CD4-positive, alpha-beta memory T cell (primary cell): ENCODE measurements around the gene ACAD8. TPM values are rescaled to one million over a fixed set of nuclear protein-coding genes. Genes with fewer than 3 reads are reported as not detected.

Experiments
- CTCF ChIA-PET: fragments of 350-600 bp; sonication (Branson Sonifier 250); formaldehyde crosslinking; loops from one replicate; lab custom pipeline; 2021; ENCODE audit warnings: inconsistent platforms; ENCODE audit not compliant: partially characterized antibody; lab: Charles Lee
- POLR2A ChIA-PET: fragments of 350-600 bp; sonication (Branson Sonifier 250); formaldehyde crosslinking; loops from one replicate; lab custom pipeline; 2021; ENCODE audit not compliant: partially characterized antibody; lab: Charles Lee
- DNase-seq, 5 donors: peaks; one replicate each; pipeline versions ENCODE4 v3.0.0 to v3.0.0-alpha.2; 2020 to 2022; ENCODE audit warnings: mixed read lengths in 1 of 5
- H3K27ac ChIP-seq: one replicate; pipeline ENCODE4 v1.7.0; 2013; ENCODE audit warnings: low read depth, low read length
- H3K27me3 ChIP-seq: 2 replicates; pipeline ENCODE4 v1.7.0; 2013; ENCODE audit warnings: mild to moderate bottlenecking, low read length, moderate library complexity; ENCODE audit not compliant: insufficient read depth
- H3K36me3 ChIP-seq: 2 replicates; pipeline ENCODE4 v1.7.0; 2013; ENCODE audit warnings: mild to moderate bottlenecking, low read length, moderate library complexity; ENCODE audit not compliant: insufficient read depth
- H3K4me1 ChIP-seq: 2 replicates; pipeline ENCODE4 v1.7.0; 2013; ENCODE audit warnings: mild to moderate bottlenecking, low read length, moderate library complexity; ENCODE audit not compliant: insufficient read depth
- H3K4me3 ChIP-seq, 2 donors: one replicate each; pipeline ENCODE4 v1.7.0; 2013; ENCODE audit warnings: low read length in 2 of 2, mild to moderate bottlenecking in 1 of 2
- H3K9me3 ChIP-seq, 2 donors: one replicate each; pipeline ENCODE4 v1.7.0; 2013; ENCODE audit warnings: low read length in 2 of 2, control low read depth in 1 of 2; ENCODE audit not compliant: control insufficient read depth in 1 of 2
- H3K27ac Mint-ChIP-seq, 7 donors: one replicate each; pipeline ENCODE4 v1.8.0; 2020 to 2021; ENCODE audit warnings: mixed read lengths in 7 of 7, mild to moderate bottlenecking in 6 of 7, inconsistent platforms in 3 of 7, moderate library complexity in 3 of 7
- H3K27me3 Mint-ChIP-seq, 2 donors: one replicate each; pipeline ENCODE4 v1.8.0; 2020 to 2021; ENCODE audit warnings: mixed read lengths in 2 of 2
- H3K36me3 Mint-ChIP-seq, 2 donors: one replicate each; pipeline ENCODE4 v1.8.0; 2020 to 2021; ENCODE audit warnings: mixed read lengths in 2 of 2, inconsistent platforms in 1 of 2, mild to moderate bottlenecking in 1 of 2
- H3K4me1 Mint-ChIP-seq, 4 donors: one replicate each; pipeline ENCODE4 v1.8.0; 2020 to 2021; ENCODE audit warnings: mixed read lengths in 4 of 4, mild to moderate bottlenecking in 1 of 4
- H3K4me3 Mint-ChIP-seq, 8 donors: one replicate each; pipeline ENCODE4 v1.8.0; 2020 to 2021; ENCODE audit warnings: mixed read lengths in 8 of 8, mild to moderate bottlenecking in 7 of 8, moderate library complexity in 6 of 8, inconsistent platforms in 3 of 8
- H3K9me3 Mint-ChIP-seq, 8 donors: one replicate each; pipeline ENCODE4 v1.8.0; 2020 to 2021; ENCODE audit warnings: mixed read lengths in 8 of 8, mild to moderate bottlenecking in 5 of 8, inconsistent platforms in 3 of 8, moderate library complexity in 1 of 8
- intact Hi-C: fragments of 100-400 bp; cut with micrococcal nuclease; formaldehyde crosslinking; loops from one replicate; pipeline ENCODE4 v1.15.1; 2023
- polyA plus RNA-seq, 2 donors: library from polyadenylated mRNA; unstranded; fragments of 300-500 nt; fragmentation: Illumina TruSeq; gene quantifications; one replicate each; pipeline ENCODE4 v1.2.3, GENCODE V29; 2021
- total RNA-seq, 2 experiments: library from RNA; stranded (reverse); gene quantifications; one replicate each; pipeline ENCODE4 v1.2.3, GENCODE V29; 2021

Gene ACAD8
- total and polyA plus RNA-seq, 4 experiments from 2014 or later: 17.8 to 38.6 (median 29.6) TPM

DNA sequence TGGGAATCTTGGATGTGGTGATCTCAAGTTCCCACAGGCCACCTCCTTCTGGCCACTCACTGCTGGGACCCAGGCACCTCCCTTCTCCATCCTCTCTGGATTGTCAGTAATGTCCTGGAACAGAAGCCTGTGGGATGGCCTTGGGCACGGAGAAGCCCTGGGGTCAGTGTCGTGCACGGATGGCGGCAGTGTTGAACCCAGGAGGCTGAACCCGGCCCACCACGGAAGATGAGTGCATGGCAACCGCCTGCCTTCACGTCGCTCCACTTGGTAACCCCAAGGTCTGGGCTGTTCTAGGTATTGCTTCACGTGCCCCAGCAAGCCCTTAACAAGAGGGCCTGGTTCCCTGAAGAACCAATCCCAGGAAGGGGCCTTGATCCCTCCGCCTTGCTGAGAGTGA lies 7.3 kb upstream of the ACAD8 start:
- Mint-ChIP-seq H3K4me1 (no peaks in the 10 kb centered on the region), H3K27me3 (no peaks in the 10 kb centered on the region), H3K27ac (peak overlapping the region in 1 of 7 donors; percentile 31), H3K4me3 (no peak overlapping the region), H3K9me3 (no peaks in the 10 kb centered on the region), H3K36me3 (peaks cover 39 to 82% of the 10 kb centered on the region in 2 donors)
- H3K27me3 ChIP-seq: no peaks in the 10 kb centered on the region
- no peaks in the 10 kb centered on the region for H3K9me3 ChIP-seq
- DNase-seq: no peak
- ChIA-PET POLR2A (no interaction called here), CTCF (no interaction called here)
- peaks cover 74% of the 10 kb centered on the region for H3K36me3 ChIP-seq
- H3K4me1 ChIP-seq: peaks cover 3% of the 10 kb centered on the region
- no peak overlapping the region for H3K4me3 ChIP-seq
- H3K27ac ChIP-seq: no peak overlapping the region
- intact Hi-C loops: no loop called here

DNA sequence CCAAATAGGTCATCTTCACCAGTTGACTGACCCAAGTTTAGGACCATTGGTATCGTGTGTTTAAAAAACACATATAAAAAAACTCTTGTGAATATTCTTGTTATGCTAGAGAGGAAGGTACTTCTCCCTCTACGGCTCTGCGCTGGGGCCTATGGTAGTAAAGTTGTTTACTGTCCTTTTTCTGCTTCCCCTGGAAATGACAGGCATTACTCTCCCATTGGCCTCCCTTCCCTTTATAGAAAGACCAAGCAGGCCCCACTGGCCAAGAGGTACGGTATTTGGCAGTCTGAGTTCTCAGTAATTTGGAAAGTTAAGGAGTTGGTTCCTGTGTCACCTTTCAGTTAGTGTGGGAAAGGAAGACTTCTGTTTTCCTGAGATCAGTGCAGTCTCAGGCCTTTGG lies 6.7 kb upstream of the ACAD8 start:
- Histone ChIP-seq H3K27ac (no peak overlapping the region), H3K27me3 (no peaks in the 10 kb centered on the region), H3K9me3 (no peaks in the 10 kb centered on the region), H3K36me3 (peaks cover 76% of the 10 kb centered on the region), H3K4me1 (peaks cover 8% of the 10 kb centered on the region), H3K4me3 (no peak overlapping the region)
- H3K27me3 Mint-ChIP-seq: no peaks in the 10 kb centered on the region
- H3K27ac Mint-ChIP-seq: peak overlapping the region in 5 of 7 donors; percentile 6 to 70 (median 69)
- intact Hi-C loops: no loop called here
- no peak for DNase-seq
- ChIA-PET POLR2A (no interaction called here), CTCF (no interaction called here)
- peaks cover 1 to 4% (median 3%) of the 10 kb centered on the region in 4 donors for H3K4me1 Mint-ChIP-seq
- H3K4me3 Mint-ChIP-seq: no peak overlapping the region
- H3K9me3 Mint-ChIP-seq: no peaks in the 10 kb centered on the region
- peaks cover 39 to 81% of the 10 kb centered on the region in 2 donors for H3K36me3 Mint-ChIP-seq

DNA sequence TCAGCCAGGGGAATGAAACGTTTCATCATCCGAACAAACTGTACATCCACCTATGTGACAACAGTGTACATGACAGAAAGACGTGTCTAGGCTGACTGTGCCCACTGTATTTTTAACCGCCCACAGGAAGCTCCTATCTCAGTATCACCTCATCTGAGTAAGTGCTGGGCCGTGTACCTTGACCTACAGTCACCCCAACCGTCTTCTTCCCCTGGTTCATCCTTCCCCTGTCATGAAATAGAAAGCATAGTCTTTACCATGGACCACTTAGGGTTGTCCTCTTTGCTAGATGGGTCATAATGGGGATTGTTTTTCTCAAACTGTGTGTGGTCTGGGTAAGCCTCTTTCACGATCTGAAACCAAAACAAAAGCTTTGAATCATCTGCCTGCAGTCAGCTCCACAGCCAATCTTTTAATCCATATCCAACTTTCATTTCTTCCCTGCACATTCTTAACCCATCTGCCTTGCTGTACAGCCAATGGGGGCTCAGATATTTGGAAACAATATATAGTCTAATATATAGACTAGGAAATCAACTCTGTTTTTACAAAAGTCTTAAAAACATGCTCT lies 4.4 kb upstream of the ACAD8 start:
- Mint-ChIP-seq H3K9me3 (no peaks in the 10 kb centered on the region), H3K27ac (peak overlapping the region in 6 of 7 donors; percentile 7 to 70 (median 36)), H3K27me3 (no peaks in the 10 kb centered on the region), H3K36me3 (peaks cover 28 to 70% of the 10 kb centered on the region in 2 donors), H3K4me3 (no peak overlapping the region), H3K4me1 (peaks cover 13 to 25% (median 17%) of the 10 kb centered on the region in 4 donors)
- DNase-seq: no peak
- H3K4me3 ChIP-seq: no peak overlapping the region
- H3K9me3 ChIP-seq: no peaks in the 10 kb centered on the region
- H3K36me3 ChIP-seq: peaks cover 59% of the 10 kb centered on the region
- POLR2A ChIA-PET: interaction anchor here (1.4 to 8.2 kb wide), 2 partner anchors 24 to 27 kb away, joined by 4 to 92 read pairs; partner anchors contain the start of genes GLB1L3, NCAPD3 and VPS26B
- peaks cover 20% of the 10 kb centered on the region for H3K4me1 ChIP-seq
- intact Hi-C loops: no loop called here
- no peaks in the 10 kb centered on the region for H3K27me3 ChIP-seq
- no peak overlapping the region for H3K27ac ChIP-seq
- CTCF ChIA-PET: interaction anchor here (0.9 to 2.3 kb wide), 5 partner anchors 14 to 197 kb away, joined by 3 to 9 read pairs (median 4); partner anchors contain the start of gene GLB1L3

DNA sequence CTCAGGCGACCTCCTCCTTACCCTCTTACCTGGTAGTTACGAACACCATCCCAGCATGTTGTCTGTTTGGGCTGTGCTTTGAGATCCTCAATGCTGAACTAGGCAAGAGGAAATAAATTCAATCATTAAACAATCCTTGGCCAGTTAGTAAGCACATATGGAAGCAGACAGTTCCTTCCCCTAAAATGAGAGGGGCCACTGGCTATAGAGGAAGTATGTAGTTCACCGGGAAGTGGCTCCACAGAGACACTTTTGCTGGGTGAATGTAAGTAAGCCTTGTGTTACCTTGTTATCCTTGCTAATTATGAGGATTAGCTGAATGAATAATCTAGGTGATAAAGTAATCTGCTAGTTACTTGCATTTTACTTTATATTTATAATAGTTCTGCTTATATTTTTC lies 3.1 kb upstream of the ACAD8 start:
- no peaks in the 10 kb centered on the region for H3K27me3 ChIP-seq
- no peak overlapping the region for H3K4me3 ChIP-seq
- H3K4me3 Mint-ChIP-seq: no peak overlapping the region
- peak overlapping the region in 1 of 7 donors; percentile 50 for H3K27ac Mint-ChIP-seq
- no peaks in the 10 kb centered on the region for H3K9me3 ChIP-seq
- intact Hi-C loops: no loop called here
- H3K27ac ChIP-seq: no peak overlapping the region
- no peaks in the 10 kb centered on the region for H3K9me3 Mint-ChIP-seq
- H3K27me3 Mint-ChIP-seq: no peaks in the 10 kb centered on the region
- H3K4me1 ChIP-seq: peaks cover 30% of the 10 kb centered on the region
- ChIA-PET POLR2A (interaction anchor here (1.4 to 8.2 kb wide), 3 partner anchors 11 to 25 kb away, joined by 3 to 92 read pairs (median 4); partner anchors contain the start of genes NCAPD3 and VPS26B), CTCF (interaction anchor here (0.6 to 2.3 kb wide), 3 partner anchors 13 to 45 kb away, joined by 3 to 9 read pairs (median 3); no protein-coding TSS in a partner anchor)
- H3K36me3 Mint-ChIP-seq: peaks cover 28 to 58% of the 10 kb centered on the region in 2 donors
- peaks cover 20 to 37% (median 27%) of the 10 kb centered on the region in 4 donors for H3K4me1 Mint-ChIP-seq
- no peak for DNase-seq
- H3K36me3 ChIP-seq: peaks cover 48% of the 10 kb centered on the region

DNA sequence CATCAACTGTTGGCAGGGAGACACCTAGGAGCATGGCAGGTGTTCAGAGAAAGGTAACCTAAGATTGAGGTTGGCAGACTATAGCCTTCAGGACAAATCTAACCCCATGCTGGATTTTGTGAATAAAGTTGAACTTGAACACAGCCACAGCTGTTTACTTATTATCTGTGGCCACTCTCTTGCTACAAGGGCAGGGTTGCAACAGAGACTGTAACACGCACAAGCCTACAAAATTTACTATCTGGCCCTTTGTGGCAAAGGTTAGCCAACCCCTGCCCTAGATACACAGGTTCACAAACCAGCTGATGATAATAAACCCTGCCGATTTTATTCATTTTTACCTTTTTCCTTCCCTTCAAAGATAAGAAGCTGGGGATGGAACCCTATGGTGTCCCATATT lies 2.7 kb upstream of the ACAD8 start:
- CTCF ChIA-PET: interaction anchor here (0.6 to 2.3 kb wide), 5 partner anchors 11 to 46 kb away, joined by 3 to 9 read pairs (median 3); no protein-coding TSS in a partner anchor
- Mint-ChIP-seq H3K9me3 (no peaks in the 10 kb centered on the region), H3K27ac (peak overlapping the region in 1 of 7 donors; percentile 7), H3K27me3 (no peaks in the 10 kb centered on the region), H3K36me3 (peaks cover 28 to 55% of the 10 kb centered on the region in 2 donors), H3K4me1 (peaks cover 21 to 40% (median 30%) of the 10 kb centered on the region in 4 donors), H3K4me3 (no peak overlapping the region)
- Histone ChIP-seq H3K9me3 (no peaks in the 10 kb centered on the region), H3K27ac (no peak overlapping the region), H3K4me1 (peaks cover 30% of the 10 kb centered on the region), H3K4me3 (no peak overlapping the region), H3K27me3 (no peaks in the 10 kb centered on the region), H3K36me3 (peaks cover 46% of the 10 kb centered on the region)
- no peak for DNase-seq
- POLR2A ChIA-PET: interaction anchor here (1.4 to 8.2 kb wide), 3 partner anchors 11 to 26 kb away, joined by 3 to 92 read pairs (median 4); partner anchors contain the start of genes NCAPD3 and VPS26B
- intact Hi-C loops: no loop called here

DNA sequence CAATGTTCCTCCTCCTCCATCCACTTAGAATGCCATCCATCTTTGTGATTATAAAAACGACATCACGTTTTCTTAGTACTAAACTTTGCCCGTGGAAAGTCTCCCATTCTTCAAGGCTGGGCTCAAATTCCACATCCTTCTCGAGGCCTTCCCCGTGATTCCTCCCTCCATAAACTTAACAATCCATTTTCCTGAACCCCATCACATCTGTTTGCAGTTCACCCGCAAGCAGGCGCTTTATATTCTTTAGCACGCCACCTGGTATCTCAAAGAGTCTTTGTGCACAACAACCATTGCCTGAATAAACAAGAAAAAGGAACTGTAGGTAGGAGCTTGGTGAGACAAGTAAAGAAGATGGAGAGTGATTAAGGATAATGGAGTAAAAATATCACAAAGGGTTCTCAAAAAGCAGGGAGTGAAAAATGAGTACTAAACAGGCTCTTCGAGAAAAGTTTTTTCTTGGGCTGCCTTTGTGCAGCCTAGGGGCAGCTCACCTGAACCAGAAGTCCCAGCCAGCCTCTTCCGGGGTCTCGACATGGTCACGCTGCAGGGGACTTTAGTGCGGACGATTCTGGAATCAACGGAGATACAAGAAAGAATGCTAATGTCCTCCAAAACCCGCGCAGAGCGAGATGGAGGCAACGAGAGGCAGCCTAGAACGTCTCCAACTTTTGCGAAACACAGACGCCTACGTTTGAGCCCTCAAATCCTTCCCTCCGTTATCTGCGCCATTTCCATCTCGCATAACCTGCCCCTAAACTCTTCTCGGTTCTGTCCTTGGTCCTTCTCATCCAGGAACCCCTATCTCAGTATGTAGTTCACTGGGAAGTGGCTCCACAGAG lies 801 bp upstream of the ACAD8 start:
- peaks cover 21 to 43% (median 33%) of the 10 kb centered on the region in 4 donors for H3K4me1 Mint-ChIP-seq

More for the DNA sequence above, 801 bp upstream of the ACAD8 start:
- Mint-ChIP-seq H3K36me3 (peaks cover 17 to 48% of the 10 kb centered on the region in 2 donors), H3K27me3 (no peaks in the 10 kb centered on the region), H3K27ac (peak overlapping the region; percentile 54 to 91 (median 86)), H3K9me3 (no peaks in the 10 kb centered on the region), H3K4me3 (peak overlapping the region; percentile 91 to 96 (median 94))
- Histone ChIP-seq H3K4me3 (peak overlapping the region; percentile 71 to 93), H3K27me3 (no peaks in the 10 kb centered on the region), H3K4me1 (peaks cover 30% of the 10 kb centered on the region), H3K9me3 (no peaks in the 10 kb centered on the region), H3K27ac (peak overlapping the region; percentile 40), H3K36me3 (peaks cover 40% of the 10 kb centered on the region)
- intact Hi-C loops: loop anchor here (1.0 to 2.0 kb wide), 3 partner anchors 24 to 78 kb away; partner anchors contain the start of genes GLB1L2, GLB1L3 and VPS26B
- DNase-seq: peak in 1 of 5 donors; percentile 50
- CTCF ChIA-PET: interaction anchor here (0.8 to 2.7 kb wide), 10 partner anchors 10 to 329 kb away, joined by 3 to 15 read pairs (median 4); partner anchors contain the start of gene GLB1L3
- POLR2A ChIA-PET: interaction anchor here (1.2 to 8.2 kb wide), 8 partner anchors 10 to 215 kb away, joined by 3 to 92 read pairs (median 4); partner anchors contain the start of genes GLB1L3, NCAPD3 and VPS26B
